ENCODE data around the gene ZBTB21. TPM values are rescaled to one million over a fixed set of nuclear protein-coding genes. Genes with fewer than 3 reads are reported as not detected.
A peak's percentile ranks its signal among the peaks of the same experiment; 100 is the strongest.

Gene ZBTB21
- total and polyA plus RNA-seq, 8 donors: 2.9 to 9.5 (median 6.8) TPM

- peak in 1 of 6 donors; percentile 54 for DNase-seq
- H3K27me3 ChIP-seq: no peaks in the 10 kb centered on the region
- ATAC-seq: peak in 2 of 4 donors; percentile 6 to 11
- peaks cover 0 to 13% (median 5%) of the 10 kb centered on the region in 3 donors for H3K4me1 ChIP-seq
- intact Hi-C loops (cut with DNase I): no loop called here
- WGBS, 2 donors: 85 to 88% methylated on average over 18 of the region's 18 CpGs
- H3K27ac ChIP-seq: peak overlapping the region in 3 of 4 donors; percentile 65 to 93 (median 83)
- no peaks in the 10 kb centered on the region for H3K36me3 ChIP-seq
- no peak for FAIRE-seq
- no peak overlapping the region for H3K4me3 ChIP-seq
- no peak for TF ChIP-seq CTCF (IDR thresholded peaks at IDR 0.05)
- no peaks in the 10 kb centered on the region for H3K9me3 ChIP-seq
These were observed 30.4 kb upstream of the ZBTB21 start for GRCh38 chr21:42040411-42041180.

- ATAC-seq: peak; percentile 13 to 22 (median 17)
- WGBS, 2 donors: 60 to 70% methylated on average over 12 of the region's 12 CpGs
These were observed 29.8 kb upstream of the ZBTB21 start for GRCh38 chr21:42039911-42040351.

GRCh38 chr21:42039470-42039901 lies 29.3 kb upstream of the ZBTB21 start:
- peaks cover 0 to 13% (median 5%) of the 10 kb centered on the region in 3 donors for H3K4me1 ChIP-seq
- H3K27ac ChIP-seq: peak overlapping the region in 3 of 4 donors; percentile 65 to 93 (median 83)
- no peak overlapping the region for H3K4me3 ChIP-seq
- peak in 3 of 6 donors; percentile 47 to 64 (median 53) for DNase-seq
- TF ChIP-seq CTCF (IDR thresholded peaks at IDR 0.05): no peak
- 26 to 28% methylated on average over 5 of the region's 5 CpGs for WGBS, 2 donors
- H3K36me3 ChIP-seq: no peaks in the 10 kb centered on the region
- H3K9me3 ChIP-seq: no peaks in the 10 kb centered on the region
- intact Hi-C loops (cut with DNase I): no loop called here
- no peaks in the 10 kb centered on the region for H3K27me3 ChIP-seq
- FAIRE-seq: no peak
- ATAC-seq: peak; percentile 42 to 89 (median 83)

More at GRCh38 chr21:42039911-42040351, 29.8 kb upstream of the ZBTB21 start:
- H3K4me1 ChIP-seq: peaks cover 0 to 13% (median 5%) of the 10 kb centered on the region in 3 donors
- no peak overlapping the region for H3K4me3 ChIP-seq
- intact Hi-C loops (cut with DNase I): no loop called here
- no peaks in the 10 kb centered on the region for H3K9me3 ChIP-seq
- H3K27ac ChIP-seq: peak overlapping the region in 3 of 4 donors; percentile 65 to 93 (median 83)
- H3K27me3 ChIP-seq: no peaks in the 10 kb centered on the region
- no peak for FAIRE-seq
- H3K36me3 ChIP-seq: no peaks in the 10 kb centered on the region
- peak in 1 of 6 donors; percentile 67 for DNase-seq
- no peak for TF ChIP-seq CTCF (IDR thresholded peaks at IDR 0.05)

- WGBS, 2 donors: 55 to 64% methylated on average over 8 of the region's 8 CpGs
- DNase-seq: peak in 4 of 6 donors; percentile 35 to 64 (median 44)
- peak; percentile 74 to 77 (median 76) for ATAC-seq
- no peak overlapping the region for H3K4me3 ChIP-seq
- no peaks in the 10 kb centered on the region for H3K9me3 ChIP-seq
- H3K4me1 ChIP-seq: peaks cover 0 to 13% (median 5%) of the 10 kb centered on the region in 3 donors
- H3K27ac ChIP-seq: peak overlapping the region in 3 of 4 donors; percentile 65 to 93 (median 83)
- no peaks in the 10 kb centered on the region for H3K27me3 ChIP-seq
- no peak for TF ChIP-seq CTCF (IDR thresholded peaks at IDR 0.05)
- intact Hi-C loops (cut with DNase I): no loop called here
- H3K36me3 ChIP-seq: no peaks in the 10 kb centered on the region
- FAIRE-seq: no peak
These were observed 28.8 kb upstream of the ZBTB21 start for GRCh38 chr21:42038826-42039425.
